HG03060 (cell line): Measurements from ENCODE around the gene PKP3.
"Not testable (repeated sequence)": the region's sequence is repeated elsewhere in the genome, so short reads cannot be mapped to it uniquely, and the experiment has no call there.

Source experiments
- ATAC-seq: cut with Tn5 transposase; IDR thresholded peaks from one replicate; pipeline ENCODE4 v1.9.1; 2021; ENCODE audit warnings: low read depth, moderate number of reproducible peaks; ENCODE audit not compliant: unreplicated experiment

The PKP3 gene

DNA sequence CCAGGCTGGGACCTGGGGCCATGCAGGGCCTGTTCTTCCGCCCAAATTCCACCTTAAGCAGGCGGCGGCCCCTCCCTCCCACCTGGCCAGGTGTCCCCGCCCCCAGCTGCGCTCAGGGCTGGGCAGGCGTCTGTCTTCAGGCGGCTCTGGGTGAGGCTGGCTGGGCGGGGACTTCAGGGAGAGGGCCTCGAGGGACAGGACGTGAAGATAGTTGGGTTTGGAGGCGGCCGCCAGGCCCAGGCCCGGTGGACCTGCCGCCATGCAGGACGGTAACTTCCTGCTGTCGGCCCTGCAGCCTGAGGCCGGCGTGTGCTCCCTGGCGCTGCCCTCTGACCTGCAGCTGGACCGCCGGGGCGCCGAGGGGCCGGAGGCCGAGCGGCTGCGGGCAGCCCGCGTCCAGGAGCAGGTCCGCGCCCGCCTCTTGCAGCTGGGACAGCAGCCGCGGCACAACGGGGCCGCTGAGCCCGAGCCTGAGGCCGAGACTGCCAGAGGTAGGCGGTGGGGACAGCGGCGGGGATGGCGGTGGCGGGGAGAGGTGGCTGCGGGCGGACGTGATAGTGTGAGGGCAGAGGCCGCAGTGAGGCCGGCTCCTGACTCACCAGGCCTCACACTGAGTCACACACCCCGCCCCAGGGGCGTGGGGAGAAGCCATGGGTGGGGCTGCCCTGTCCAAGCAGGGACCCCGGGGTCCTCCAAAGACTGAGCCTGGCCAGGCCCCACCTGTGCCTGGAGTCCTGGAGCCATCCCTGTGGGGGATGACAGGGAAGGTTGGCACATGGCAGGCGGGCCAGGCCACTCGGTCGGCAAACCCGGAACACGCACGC, at the start of gene PKP3:
TSS of gene PKP3 (plus strand) at position 176 of the 824 bp plus-strand sequence. CDS start at position 260, 84 bp downstream.
- no peak for ATAC-seq

DNA sequence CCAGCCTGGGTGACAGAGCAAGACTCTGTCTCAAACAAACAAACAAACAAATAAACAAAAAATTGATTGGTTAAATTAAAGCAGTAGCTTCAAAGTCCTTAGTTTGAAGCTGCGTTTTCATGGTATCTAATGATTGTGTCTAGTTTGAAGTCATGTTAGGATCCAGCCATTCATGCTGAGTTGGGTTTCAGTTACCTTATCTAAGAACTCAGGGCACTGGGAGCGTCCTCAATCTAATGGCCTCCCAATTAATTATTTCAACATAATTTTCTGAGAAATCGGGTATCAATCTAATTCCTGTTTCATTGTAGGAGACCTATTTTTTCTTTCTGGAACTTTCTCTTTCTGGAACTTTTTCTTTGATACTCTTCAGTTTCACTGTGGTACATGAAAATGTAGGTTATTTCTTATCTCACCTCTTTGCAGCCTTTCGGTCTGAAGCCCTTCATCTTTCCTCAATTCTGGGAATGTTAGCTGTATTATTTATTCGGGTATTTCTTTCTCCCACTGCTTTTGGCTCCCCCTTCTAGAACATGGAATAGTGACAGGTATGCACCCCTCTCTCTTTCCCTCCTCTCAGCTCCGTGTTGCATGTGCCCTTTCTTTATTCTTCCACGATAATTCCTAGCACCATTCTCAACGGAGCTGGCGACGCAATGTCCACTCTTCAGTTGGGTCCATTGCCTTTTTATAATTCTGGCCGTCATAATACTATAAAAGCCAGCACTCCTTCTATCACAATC, 49.0 kb upstream of the PKP3 start:
- ATAC-seq: no peak

GRCh38 chr11:346529-346928, 47.5 kb upstream of the PKP3 start:
- no peak for ATAC-seq

DNA sequence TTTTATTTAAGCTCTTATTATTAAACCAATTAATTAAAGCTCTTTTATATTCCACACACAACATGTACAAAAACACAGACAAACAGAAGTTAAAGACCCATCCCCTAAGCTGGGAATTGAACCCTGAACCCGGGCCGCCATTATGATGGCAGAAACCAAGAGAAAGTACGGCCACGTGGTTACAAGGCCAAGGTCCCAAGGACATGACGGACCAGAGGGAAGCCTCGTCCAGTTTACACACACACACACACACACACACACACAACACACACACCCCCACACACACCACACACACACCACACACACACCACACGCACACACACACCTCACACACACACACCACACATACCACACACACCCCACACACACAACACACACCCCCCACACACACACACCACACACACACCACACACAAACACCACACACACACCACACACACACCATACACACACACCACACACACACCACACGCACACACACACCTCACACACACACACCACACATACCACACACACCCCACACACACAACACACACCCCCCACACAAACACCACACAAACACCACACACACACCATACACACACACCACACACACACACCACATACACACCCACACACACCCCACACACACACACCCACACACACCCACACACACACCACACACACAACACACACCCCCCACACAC, 44.6 kb upstream of the PKP3 start:
- not testable (repeated sequence) for ATAC-seq

GRCh38 chr11:350033-350722, 43.8 kb upstream of the PKP3 start:
- not testable (repeated sequence) for ATAC-seq

DNA sequence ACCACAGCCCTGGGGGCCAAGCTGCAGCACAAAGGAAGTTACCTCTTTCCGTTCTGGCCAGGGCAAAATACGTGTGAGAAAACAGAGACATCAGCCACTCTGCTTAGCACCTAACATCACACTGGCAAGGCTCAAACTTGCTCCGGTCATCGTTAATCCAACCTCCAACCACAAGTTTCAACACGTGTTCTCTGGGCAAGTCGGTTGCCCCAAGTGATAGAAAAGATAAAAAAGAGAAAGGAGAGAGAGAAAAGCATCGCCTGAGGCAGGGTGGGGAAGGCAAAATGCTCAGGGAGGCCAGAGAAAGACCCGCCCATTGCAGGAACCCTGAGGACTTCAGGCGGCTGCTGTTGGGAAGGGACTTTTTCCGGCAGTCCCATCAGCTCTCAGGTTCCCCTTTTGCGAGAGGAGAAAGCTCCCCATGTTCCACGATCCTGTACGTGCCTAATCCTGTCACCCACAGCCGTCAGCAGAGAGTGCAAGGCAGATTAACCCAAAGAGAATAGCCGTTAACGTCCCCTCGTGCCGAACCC, 43.2 kb upstream of the PKP3 start:
- ATAC-seq: no peak

DNA sequence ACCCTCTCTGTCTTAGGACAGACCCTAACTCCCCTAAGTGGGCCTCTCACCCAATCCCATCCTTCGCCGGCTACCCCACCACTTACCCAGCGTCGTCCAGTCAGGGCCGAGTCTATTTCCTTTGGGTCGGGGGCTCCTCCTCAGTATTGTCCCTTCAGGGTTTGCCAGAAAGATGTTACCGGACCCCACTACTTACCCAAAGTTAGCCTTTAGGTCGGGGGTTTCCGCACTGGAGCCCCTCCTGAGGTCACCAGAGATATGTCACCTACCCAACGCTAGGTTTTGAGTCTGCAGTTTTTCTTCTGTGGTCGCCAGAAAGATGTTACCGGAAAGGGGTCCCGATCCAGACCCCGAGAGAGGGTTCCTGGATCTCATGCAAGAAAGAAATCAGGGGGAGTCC, 42.6 kb upstream of the PKP3 start:
- no peak for ATAC-seq

GRCh38 chr11:352456-353031, 41.5 kb upstream of the PKP3 start:
- ATAC-seq: no peak

DNA sequence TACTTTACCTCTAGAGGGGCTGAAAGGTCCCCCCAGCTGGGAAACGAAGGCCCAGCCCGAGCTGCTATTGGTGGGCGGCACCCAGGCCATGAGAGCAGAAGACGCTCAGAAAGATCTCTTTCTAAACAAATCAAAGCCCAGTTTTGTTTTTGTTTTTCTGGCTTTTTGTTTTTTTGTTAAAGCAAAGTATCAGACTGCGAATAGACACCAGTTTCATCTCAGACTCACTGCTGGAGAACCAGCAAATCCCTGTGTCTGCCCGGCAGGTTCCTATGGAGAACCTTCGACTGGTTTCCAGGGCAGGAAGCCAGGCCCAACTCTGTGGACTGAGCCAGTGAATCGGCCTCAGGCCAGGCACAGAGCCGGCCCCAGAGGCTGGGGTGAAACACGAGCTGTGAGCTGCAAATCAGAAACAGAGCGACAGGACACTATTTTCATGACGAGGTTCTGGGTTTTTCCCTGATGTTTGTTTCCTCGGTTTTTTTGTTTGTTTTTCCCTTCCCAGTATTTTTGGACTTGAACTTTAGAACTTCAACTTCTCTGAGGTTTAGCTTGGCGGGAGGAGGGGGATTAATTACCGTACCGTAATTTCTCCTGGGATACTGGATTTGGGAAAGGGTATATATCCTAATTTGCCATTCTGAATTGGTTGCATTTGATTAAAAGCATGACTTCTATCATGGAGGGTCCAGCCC, 40.7 kb upstream of the PKP3 start:
- ATAC-seq: no peak

DNA sequence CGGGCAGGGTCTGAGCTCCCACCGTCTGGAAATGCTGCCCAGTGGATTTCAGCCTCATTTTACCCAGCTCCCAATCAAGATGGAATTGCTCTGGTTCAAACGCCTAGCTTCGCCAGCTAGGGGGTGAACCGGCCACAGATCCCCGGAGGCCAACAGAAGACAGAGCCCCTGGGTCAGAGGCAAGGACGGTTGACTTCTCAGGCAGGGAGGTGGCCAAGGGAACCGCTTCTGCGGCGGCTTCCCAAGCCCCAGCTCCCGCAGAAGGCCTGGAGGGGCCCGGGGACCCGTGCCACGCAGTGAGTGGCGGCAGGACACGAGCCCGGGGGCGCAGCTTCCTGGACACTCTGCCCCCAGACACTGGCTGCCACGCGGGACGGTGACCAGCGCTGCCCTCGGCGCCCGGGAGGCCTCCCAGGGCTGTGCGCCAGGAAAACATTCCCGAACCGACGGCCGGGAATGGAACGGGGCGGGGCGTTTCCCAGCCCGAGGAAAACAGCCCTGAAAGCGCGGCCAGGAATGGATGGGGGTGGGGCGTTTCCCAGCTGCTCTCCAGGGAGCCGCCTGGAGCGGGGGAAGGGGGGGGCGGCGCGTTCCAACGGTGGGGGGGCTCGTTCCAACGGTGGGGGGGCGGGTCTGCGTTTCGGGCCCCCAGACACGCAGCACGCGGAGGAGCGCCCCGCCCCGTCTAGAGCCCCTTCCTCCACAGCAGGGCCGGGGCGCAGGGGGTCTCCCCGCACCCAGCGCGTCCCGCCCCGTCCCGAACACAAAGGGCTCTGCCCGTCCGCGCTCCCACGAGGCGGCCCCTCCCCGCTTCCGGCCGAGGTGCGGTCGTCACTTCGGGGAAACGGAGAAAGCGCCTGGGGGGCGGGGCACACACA, 38.2 kb upstream of the PKP3 start:
- ATAC-seq: no peak

DNA sequence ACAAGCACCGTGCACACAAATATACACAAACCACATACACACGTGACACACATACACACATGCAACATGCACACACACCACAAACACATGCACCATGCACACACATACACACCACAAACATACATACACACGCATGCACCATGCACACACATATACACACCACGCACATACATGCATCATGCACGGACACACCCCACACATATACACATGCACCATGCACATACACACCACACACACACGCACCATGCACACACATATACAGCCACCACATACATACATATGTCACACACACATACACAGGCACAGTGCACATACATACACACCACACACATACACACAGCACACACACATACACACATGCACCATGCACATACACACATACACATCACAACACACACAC, 37.4 kb upstream of the PKP3 start:
- ATAC-seq: no peak

DNA sequence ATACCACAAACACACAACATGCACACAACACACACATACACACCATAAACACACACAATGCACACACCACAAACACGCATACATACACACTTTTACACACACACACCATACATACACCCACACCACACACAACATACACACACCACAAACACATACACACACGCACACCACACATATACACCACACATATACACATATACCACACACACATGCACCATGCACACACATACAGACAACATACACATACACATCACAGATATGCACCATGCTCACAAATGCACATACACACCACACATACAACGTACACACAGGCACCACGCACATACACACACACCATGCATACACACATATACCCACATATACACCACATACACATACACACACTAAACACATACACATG, 36.4 kb upstream of the PKP3 start:
- ATAC-seq: no peak

DNA sequence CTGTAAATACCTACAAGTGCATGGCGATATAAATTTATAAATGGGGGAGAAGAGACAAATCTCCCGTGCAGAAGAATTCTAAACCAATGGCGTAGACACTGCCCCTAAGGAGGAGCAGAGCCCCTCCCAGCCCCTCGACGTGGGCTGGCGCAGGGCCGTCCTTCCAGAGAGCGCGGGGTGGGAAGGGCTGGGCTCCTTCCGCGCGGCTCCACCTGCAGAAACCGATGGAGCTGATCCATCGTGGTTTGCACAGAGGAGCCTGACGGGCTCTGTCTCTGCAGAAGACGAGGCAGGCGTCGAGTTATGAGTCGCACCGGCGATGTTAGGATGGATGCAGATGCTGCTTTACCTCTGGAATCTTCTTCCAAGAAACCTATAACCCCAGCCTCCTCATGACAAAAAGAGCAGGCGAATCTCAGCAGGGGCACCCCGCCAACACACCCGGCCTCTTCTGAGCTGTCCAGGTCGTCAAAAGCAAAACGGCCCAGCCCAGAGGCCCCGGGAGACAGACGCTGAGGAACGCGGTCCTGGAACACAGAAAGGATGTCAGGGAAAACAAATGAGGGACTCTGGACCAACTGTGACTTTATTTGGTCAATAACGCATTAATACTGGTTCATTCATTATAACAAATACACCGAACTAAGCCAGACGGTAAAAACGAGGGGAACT, 35.7 kb upstream of the PKP3 start:
- ATAC-seq: no peak

- no peak for ATAC-seq
Observed at GRCh38 chr11:359181-359714, 34.8 kb upstream of the PKP3 start.

DNA sequence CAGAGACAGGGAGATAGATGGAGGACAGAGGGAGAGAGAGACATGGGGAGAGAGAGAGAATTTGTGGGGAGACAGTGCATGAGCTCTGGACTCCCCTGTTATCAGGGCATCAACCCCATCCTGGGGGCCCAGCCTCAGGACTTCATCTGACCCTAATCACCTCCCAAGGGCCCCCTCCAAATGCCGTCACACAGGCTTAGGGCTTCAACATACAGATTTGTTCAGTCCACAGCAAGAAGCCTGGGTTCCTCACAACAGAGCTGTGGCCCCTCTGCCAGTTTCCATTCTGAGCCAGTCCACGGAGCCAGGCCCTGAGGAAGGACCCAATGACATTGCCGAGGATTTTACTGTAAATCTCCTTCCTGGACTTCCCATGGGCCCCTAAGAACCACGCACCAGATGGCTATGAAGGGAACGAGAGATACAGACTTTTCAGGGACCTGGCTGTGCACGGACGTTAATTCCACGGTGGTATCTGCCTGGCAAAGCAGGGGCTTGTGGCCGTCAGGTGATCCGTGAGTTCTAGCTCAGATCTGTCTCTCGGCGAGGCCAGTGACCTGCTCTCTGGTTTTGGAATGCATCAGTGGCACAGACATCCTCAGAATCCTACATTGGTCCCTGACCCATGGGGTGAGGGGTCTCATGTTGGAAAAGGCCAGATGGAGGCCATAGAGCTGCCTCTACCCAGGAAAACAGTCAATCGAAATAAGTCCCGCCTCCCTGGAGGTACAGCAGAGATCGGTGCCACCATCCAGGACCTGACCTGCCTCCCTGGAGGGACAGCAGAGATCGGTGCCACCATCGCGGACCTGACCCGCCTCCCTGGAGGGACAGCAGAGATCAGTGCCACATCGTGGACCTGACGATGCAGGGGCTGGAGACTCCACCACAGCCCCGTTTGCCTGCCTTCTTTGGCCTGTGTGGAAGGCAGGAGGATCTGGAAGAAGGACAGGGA, 33.4 kb upstream of the PKP3 start:
- no peak for ATAC-seq

GRCh38 chr11:362642-363442, 31.2 kb upstream of the PKP3 start:
- no peak for ATAC-seq
